CMK (cell line): ENCODE measurements around the gene GNA14.
"Not testable (repeated sequence)": the region's sequence is repeated elsewhere in the genome, so short reads cannot be mapped to it uniquely, and the experiment has no call there.

Experiments
- DNase-seq: peaks from one replicate; pipeline ENCODE4 v3.0.0-alpha.2; 2010; ENCODE audit warnings: low read depth

Gene GNA14

GRCh38 chr9:77648234-77649108, at the start of gene GNA14:
Gene GNA14 (minus strand): TSS chr9:77648322. CDS start chr9:77647793, 529 bp downstream.
- DNase-seq: no peak

GRCh38 chr9:77697238-77697984, 49.3 kb upstream of the GNA14 start:
- no peak for DNase-seq

GRCh38 chr9:77690723-77691122, 42.6 kb upstream of the GNA14 start:
- not testable (repeated sequence) for DNase-seq

- DNase-seq: not testable (repeated sequence)
Measured at GRCh38 chr9:77690119-77690518, 42.0 kb upstream of the GNA14 start.

GRCh38 chr9:77687737-77688136, 39.6 kb upstream of the GNA14 start:
- DNase-seq: not testable (repeated sequence)

- DNase-seq: no peak
Measured at GRCh38 chr9:77680581-77680980, 32.5 kb upstream of the GNA14 start.

- no peak for DNase-seq
Measured at GRCh38 chr9:77679661-77680368, 31.7 kb upstream of the GNA14 start.

GRCh38 chr9:77679088-77679487, 31.0 kb upstream of the GNA14 start:
- no peak for DNase-seq

GRCh38 chr9:77677957-77678535, 29.9 kb upstream of the GNA14 start:
- no peak for DNase-seq

GRCh38 chr9:77677397-77677796, 29.3 kb upstream of the GNA14 start:
- no peak for DNase-seq

GRCh38 chr9:77673941-77674791, 26.0 kb upstream of the GNA14 start:
- no peak for DNase-seq

- DNase-seq: no peak
Measured at GRCh38 chr9:77672183-77672582, 24.1 kb upstream of the GNA14 start.

GRCh38 chr9:77667151-77667550, 19.0 kb upstream of the GNA14 start:
- no peak for DNase-seq

GRCh38 chr9:77663754-77664153, 15.6 kb upstream of the GNA14 start:
- DNase-seq: no peak

GRCh38 chr9:77661566-77662085, 13.5 kb upstream of the GNA14 start:
- DNase-seq: no peak

GRCh38 chr9:77659926-77660325, 11.8 kb upstream of the GNA14 start:
- DNase-seq: no peak

- DNase-seq: no peak
Measured at GRCh38 chr9:77651203-77651602, 3.1 kb upstream of the GNA14 start.

GRCh38 chr9:77649109-77649812, 1.1 kb upstream of the GNA14 start:
- no peak for DNase-seq

- no peak for DNase-seq
Measured at GRCh38 chr9:77647267-77648233, 572 bp downstream of the GNA14 start.
